ENCODE measurements around the gene AHDC1. TPM values are rescaled to one million over a fixed set of nuclear protein-coding genes. Genes with fewer than 3 reads are reported as not detected.
A peak's percentile ranks its signal among the peaks of the same experiment; 100 is the strongest.

The AHDC1 gene
- total and polyA plus RNA-seq, 10 of the 15 experiments (the other 5 are each of a cell fraction or from before 2014, with no cell fraction given), result 0.21 to 13.0 (median 1.4) TPM

- TF ChIP-seq BHLHE40 (IDR thresholded peaks at IDR 0.05; ENCODE audit: borderline replicate concordance in 1 of 2, low read depth in 2 of 2, low read length in 1 of 2), result peak in 1 of 2 experiments; percentile 49; a peak in 2 of 4 replicates
- TF ChIP-seq NKRF (conservative IDR thresholded peaks at IDR 0.05), result peak; percentile 68
- peak; percentile 77 for TF ChIP-seq TARDBP (IDR thresholded peaks at IDR 0.05; ENCODE audit: borderline replicate concordance)
- TF ChIP-seq CREB1 (IDR thresholded peaks at IDR 0.05; ENCODE audit: low read depth), result peak; percentile 59
- TF ChIP-seq SIN3A (IDR thresholded peaks at IDR 0.05; ENCODE audit: low read depth, low read length), result peak; percentile 77; the same call in 1 of the 2 replicates
- TF ChIP-seq FOXK2 (IDR thresholded peaks at IDR 0.05), result no peak
- TF ChIP-seq ZNF217 (IDR thresholded peaks at IDR 0.05), result peak; percentile 52; the same call in 1 of the 2 replicates
- TF ChIP-seq RAD21 (IDR thresholded peaks at IDR 0.05; ENCODE audit: insufficient read depth, low read depth, low read length), result no peak
- no peak for TF ChIP-seq E2F8 (IDR thresholded peaks at IDR 0.05; ENCODE audit: low read depth, partially characterized antibody)
- TF ChIP-seq MTA3 (IDR thresholded peaks at IDR 0.05; ENCODE audit: borderline replicate concordance, low read length), result no peak
- no peak for TF ChIP-seq ZBED1 (IDR thresholded peaks at IDR 0.05; ENCODE audit: borderline replicate concordance)
- TF ChIP-seq SREBF1 (IDR thresholded peaks at IDR 0.05; ENCODE audit: low read length), result no peak
- TF ChIP-seq KAT2A (conservative IDR thresholded peaks at IDR 0.05; ENCODE audit: control insufficient read depth, low read depth, low read length), result no peak
- TF ChIP-seq SMAD1 (IDR thresholded peaks at IDR 0.05; ENCODE audit: low read depth, partially characterized antibody), result no peak
- peak; percentile 94 for TF ChIP-seq POLR2A (IDR thresholded peaks at IDR 0.05; ENCODE audit: low read depth, low read length)
- no peak for TF ChIP-seq MEF2B (IDR thresholded peaks at IDR 0.05; ENCODE audit: partially characterized antibody, poor library complexity, severe bottlenecking)
- TF ChIP-seq EGR1 (IDR thresholded peaks at IDR 0.05; ENCODE audit: borderline replicate concordance in 1 of 2, low read depth in 2 of 2, low read length in 2 of 2), result no peak
- no peak for TF ChIP-seq RUNX3 (IDR thresholded peaks at IDR 0.05; ENCODE audit: low read length)
- 0 out of 2 replicates have a peak, but pooled peaks have one; percentile 39 for TF ChIP-seq NR2F1 (conservative IDR thresholded peaks at IDR 0.05)
- 0 out of 2 replicates have a peak, but pooled peaks have one; percentile 36 for TF ChIP-seq NBN (IDR thresholded peaks at IDR 0.05)
- TF ChIP-seq MAX (IDR thresholded peaks at IDR 0.05; ENCODE audit: low read depth, low read length), result no peak
- TF ChIP-seq STAT1 (conservative IDR thresholded peaks at IDR 0.05), result no peak
- no peak for TF ChIP-seq JUNB (IDR thresholded peaks at IDR 0.05)
- TF ChIP-seq SIX5 (IDR thresholded peaks at IDR 0.05; ENCODE audit: low read depth, low read length, severe bottlenecking), result peak; percentile 82
- no peak for TF ChIP-seq SMC3 (IDR thresholded peaks at IDR 0.05; ENCODE audit: borderline replicate concordance, low read length)
- no peak for TF ChIP-seq ATF2 (IDR thresholded peaks at IDR 0.05; ENCODE audit: low read length)
These were observed at the start of gene AHDC1 (continued) for GRCh38 chr1:27603681-27604578.
